HepG2 (cell line): ENCODE results near the gene RSBN1L. TPM values are rescaled to one million over a fixed set of nuclear protein-coding genes. Genes with fewer than 3 reads are reported as not detected.

ENCODE experiments used
- CREB1 ChIP-seq, 2 experiments: fragments of 450-650 bp in 1 of 2; IDR thresholded peaks; 2 replicates each; pipeline ENCODE4 v1.6.1; 2016 to 2017; ENCODE audit warnings: control low read depth in 1 of 2, mild to moderate bottlenecking in 1 of 2, missing compliant biosample characterization in 1 of 2, missing genetic modification characterization in 1 of 2
- HMGXB4 ChIP-seq, 2 experiments: sonication (generic) in 1 of 2; formaldehyde crosslinking in 1 of 2; IDR thresholded peaks; 2 replicates each; pipeline versions ENCODE4 v1.4.0 to v1.6.1; 2018 to 2020; ENCODE audit warnings: missing genetic modification reagents in 2 of 2, borderline replicate concordance in 1 of 2, low read depth in 1 of 2, mild to moderate bottlenecking in 1 of 2, missing biosample characterization in 1 of 2
- IKZF1 ChIP-seq: fragments of 450-650 bp; IDR thresholded peaks from 2 replicates; pipeline ENCODE4 v1.7.1; 2016
- PRDM4 ChIP-seq: sonication (generic); formaldehyde crosslinking; IDR thresholded peaks from 2 replicates; pipeline ENCODE4 v1.9.0; 2021; ENCODE audit warnings: missing genetic modification reagents, borderline replicate concordance
- PTBP1 ChIP-seq: fragments of 200-400 bp; formaldehyde crosslinking; IDR thresholded peaks from 2 replicates; pipeline ENCODE4 v1.6.1; 2018; ENCODE audit warnings: low read length, low read depth; ENCODE audit not compliant: poor library complexity, severe bottlenecking
- REPIN1 ChIP-seq: sonication (generic); formaldehyde crosslinking; IDR thresholded peaks from 2 replicates; pipeline ENCODE4 v1.8.0; 2022; ENCODE audit warnings: missing genetic modification reagents, low read depth, mild to moderate bottlenecking, borderline replicate concordance
- RFX1 ChIP-seq: fragments of 450-650 bp; IDR thresholded peaks from 2 replicates; pipeline ENCODE4 v1.6.1; 2017
- SNAI1 ChIP-seq: sonication (generic); formaldehyde crosslinking; IDR thresholded peaks from 2 replicates; pipeline ENCODE4 v1.5.0; 2020; ENCODE audit warnings: mild to moderate bottlenecking, missing genetic modification reagents, borderline replicate concordance
- TP53 ChIP-seq: sonication (generic); formaldehyde crosslinking; conservative IDR thresholded peaks from 2 replicates; pipeline ENCODE4 v1.4.0; 2020; ENCODE audit warnings: missing genetic modification reagents
- ZNF276 ChIP-seq: sonication (generic); formaldehyde crosslinking; IDR thresholded peaks from 2 replicates; pipeline ENCODE4 v1.4.0; 2020; ENCODE audit warnings: mild to moderate bottlenecking, low read depth, missing genetic modification reagents
- ZNF317 ChIP-seq: sonication (generic); formaldehyde crosslinking; IDR thresholded peaks from 2 replicates; pipeline ENCODE4 v1.5.0; 2020; ENCODE audit warnings: mild to moderate bottlenecking, missing genetic modification reagents
- ZNF33A ChIP-seq: sonication (generic); formaldehyde crosslinking; IDR thresholded peaks from 2 replicates; pipeline ENCODE4 v1.5.1; 2020; ENCODE audit warnings: missing genetic modification reagents, mild to moderate bottlenecking, moderate library complexity, borderline replicate concordance
- polyA plus RNA-seq, 8 experiments: library from polyadenylated mRNA; depleted of rRNA in 3 of 8; stranded (reverse) in 7 of 8; unstranded in 1 of 8; fragments of >200 nt; fragmentation: Illumina TruSeq in 4 of 8; extraction: Trizol in 4 of 8; gene quantifications; 2 replicates each; pipeline versions ENCODE4 v1.2.1 to v1.2.3, GENCODE V29; 2011 to 2016; ENCODE audit warnings: low read depth in 4 of 8, missing spikeins in 1 of 8, mixed read lengths in 1 of 8; ENCODE audit not compliant: insufficient read depth in 1 of 8
- total RNA-seq, 5 experiments: library from RNA; depleted of rRNA; stranded (reverse); fragments of >200 nt; fragmentation: Illumina TruSeq; extraction: Trizol; gene quantifications; 2 replicates each; pipeline ENCODE4 v1.2.3, GENCODE V29; 2016; ENCODE audit warnings: low read depth in 1 of 5
- TF ChIP-seq, protein P1 (sequence below): sonication (generic); formaldehyde crosslinking; IDR thresholded peaks from 2 replicates; pipeline ENCODE4 v1.4.0; 2020; ENCODE audit warnings: mild to moderate bottlenecking, missing genetic modification reagents
- TF ChIP-seq, protein P2 (sequence below): sonication (generic); formaldehyde crosslinking; IDR thresholded peaks from 2 replicates; pipeline ENCODE4 v1.4.0; 2020; ENCODE audit warnings: mild to moderate bottlenecking, missing genetic modification reagents
- TF ChIP-seq, protein P3 (sequence below): fragments of 450-650 bp; IDR thresholded peaks from 2 replicates; pipeline ENCODE4 v1.6.1; 2017
- TF ChIP-seq, protein P4 (sequence below): sonication (generic); formaldehyde crosslinking; IDR thresholded peaks from 2 replicates; pipeline ENCODE4 v1.4.0; 2020; ENCODE audit warnings: missing genetic modification reagents

RSBN1L gene
- total and polyA plus RNA-seq, 2 of the 13 experiments (the other 11 are each of a cell fraction or from before 2014, with no cell fraction given), result 7.7 to 21.3 TPM

DNA sequence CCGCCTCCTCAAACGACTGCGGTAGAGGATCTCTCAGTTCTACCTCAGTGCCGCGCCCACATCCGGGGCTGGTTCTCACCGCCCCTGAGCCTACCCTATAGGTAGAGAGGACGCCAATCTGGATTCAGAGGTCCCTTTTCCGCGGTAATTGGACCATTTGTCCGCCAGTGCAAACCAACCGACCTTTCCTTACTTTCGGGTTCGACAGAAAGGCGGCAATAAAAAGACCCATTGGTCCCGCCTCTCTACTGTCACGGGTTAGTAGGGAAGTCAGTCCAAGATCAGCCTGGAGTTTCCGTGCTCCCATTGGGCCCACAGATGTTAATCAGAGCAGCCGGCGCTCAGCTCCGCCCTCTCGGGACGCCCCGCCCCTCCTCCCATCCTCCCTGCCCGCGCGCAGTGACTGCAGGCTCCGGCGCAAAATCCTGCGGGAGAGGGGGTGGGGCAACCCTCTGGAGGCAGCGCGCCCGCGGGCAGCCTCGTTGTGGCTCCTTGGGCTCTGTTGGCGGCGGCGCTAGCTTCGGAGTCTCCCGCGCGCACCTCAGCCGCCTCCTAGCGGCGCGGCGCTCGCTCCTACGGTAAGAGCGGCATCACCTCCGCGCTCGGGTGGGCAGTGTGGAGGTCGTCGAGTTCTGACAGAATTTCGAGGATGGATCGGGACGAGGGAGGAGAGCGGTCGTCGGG, 102.3 kb downstream of the RSBN1L start, which contains the start of the genes PHTF2 and TMEM60 (continued):
- TF ChIP-seq, protein P1, sequence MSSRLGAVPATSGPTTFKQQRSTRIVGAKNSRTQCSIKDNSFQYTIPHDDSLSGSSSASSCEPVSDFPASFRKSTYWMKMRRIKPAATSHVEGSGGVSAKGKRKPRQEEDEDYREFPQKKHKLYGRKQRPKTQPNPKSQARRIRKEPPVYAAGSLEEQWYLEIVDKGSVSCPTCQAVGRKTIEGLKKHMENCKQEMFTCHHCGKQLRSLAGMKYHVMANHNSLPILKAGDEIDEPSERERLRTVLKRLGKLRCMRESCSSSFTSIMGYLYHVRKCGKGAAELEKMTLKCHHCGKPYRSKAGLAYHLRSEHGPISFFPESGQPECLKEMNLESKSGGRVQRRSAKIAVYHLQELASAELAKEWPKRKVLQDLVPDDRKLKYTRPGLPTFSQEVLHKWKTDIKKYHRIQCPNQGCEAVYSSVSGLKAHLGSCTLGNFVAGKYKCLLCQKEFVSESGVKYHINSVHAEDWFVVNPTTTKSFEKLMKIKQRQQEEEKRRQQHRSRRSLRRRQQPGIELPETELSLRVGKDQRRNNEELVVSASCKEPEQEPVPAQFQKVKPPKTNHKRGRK (CRISPR knock-in tag), result no peak
- peak; percentile 66 for TF ChIP-seq CREB1 (IDR thresholded peaks at IDR 0.05)
- TF ChIP-seq CREB1 (CRISPR knock-in tag; IDR thresholded peaks at IDR 0.05), result peak; percentile 87
- TF ChIP-seq HMGXB4 (CRISPR knock-in tag; IDR thresholded peaks at IDR 0.05; ENCODE audit: borderline replicate concordance in 1 of 2, low read depth in 1 of 2), result peak; percentile 79 to 93
- TF ChIP-seq IKZF1, result no peak
- no peak for TF ChIP-seq TP53
- no peak for TF ChIP-seq PRDM4
- TF ChIP-seq PTBP1, result peak; percentile 24
- no peak for TF ChIP-seq ZNF33A (CRISPR knock-in tag)
- TF ChIP-seq, protein P2, sequence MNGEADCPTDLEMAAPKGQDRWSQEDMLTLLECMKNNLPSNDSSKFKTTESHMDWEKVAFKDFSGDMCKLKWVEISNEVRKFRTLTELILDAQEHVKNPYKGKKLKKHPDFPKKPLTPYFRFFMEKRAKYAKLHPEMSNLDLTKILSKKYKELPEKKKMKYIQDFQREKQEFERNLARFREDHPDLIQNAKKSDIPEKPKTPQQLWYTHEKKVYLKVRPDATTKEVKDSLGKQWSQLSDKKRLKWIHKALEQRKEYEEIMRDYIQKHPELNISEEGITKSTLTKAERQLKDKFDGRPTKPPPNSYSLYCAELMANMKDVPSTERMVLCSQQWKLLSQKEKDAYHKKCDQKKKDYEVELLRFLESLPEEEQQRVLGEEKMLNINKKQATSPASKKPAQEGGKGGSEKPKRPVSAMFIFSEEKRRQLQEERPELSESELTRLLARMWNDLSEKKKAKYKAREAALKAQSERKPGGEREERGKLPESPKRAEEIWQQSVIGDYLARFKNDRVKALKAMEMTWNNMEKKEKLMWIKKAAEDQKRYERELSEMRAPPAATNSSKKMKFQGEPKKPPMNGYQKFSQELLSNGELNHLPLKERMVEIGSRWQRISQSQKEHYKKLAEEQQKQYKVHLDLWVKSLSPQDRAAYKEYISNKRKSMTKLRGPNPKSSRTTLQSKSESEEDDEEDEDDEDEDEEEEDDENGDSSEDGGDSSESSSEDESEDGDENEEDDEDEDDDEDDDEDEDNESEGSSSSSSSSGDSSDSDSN (CRISPR knock-in tag), result peak; percentile 99
- TF ChIP-seq REPIN1 (CRISPR knock-in tag), result peak; percentile 71
- no peak for TF ChIP-seq SNAI1 (CRISPR knock-in tag)
- no peak for TF ChIP-seq ZNF276
- TF ChIP-seq, protein P3, sequence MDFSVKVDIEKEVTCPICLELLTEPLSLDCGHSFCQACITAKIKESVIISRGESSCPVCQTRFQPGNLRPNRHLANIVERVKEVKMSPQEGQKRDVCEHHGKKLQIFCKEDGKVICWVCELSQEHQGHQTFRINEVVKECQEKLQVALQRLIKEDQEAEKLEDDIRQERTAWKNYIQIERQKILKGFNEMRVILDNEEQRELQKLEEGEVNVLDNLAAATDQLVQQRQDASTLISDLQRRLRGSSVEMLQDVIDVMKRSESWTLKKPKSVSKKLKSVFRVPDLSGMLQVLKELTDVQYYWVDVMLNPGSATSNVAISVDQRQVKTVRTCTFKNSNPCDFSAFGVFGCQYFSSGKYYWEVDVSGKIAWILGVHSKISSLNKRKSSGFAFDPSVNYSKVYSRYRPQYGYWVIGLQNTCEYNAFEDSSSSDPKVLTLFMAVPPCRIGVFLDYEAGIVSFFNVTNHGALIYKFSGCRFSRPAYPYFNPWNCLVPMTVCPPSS, result no peak
- TF ChIP-seq ZNF317, result peak; percentile 64; the same call in 1 of the 2 replicates
- TF ChIP-seq RFX1, result no peak
- TF ChIP-seq, protein P4, sequence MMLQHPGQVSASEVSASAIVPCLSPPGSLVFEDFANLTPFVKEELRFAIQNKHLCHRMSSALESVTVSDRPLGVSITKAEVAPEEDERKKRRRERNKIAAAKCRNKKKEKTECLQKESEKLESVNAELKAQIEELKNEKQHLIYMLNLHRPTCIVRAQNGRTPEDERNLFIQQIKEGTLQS (CRISPR knock-in tag), result no peak
